ENCODE data around the gene TAS2R14. TPM values are rescaled to one million over a fixed set of nuclear protein-coding genes. Genes with fewer than 3 reads are reported as not detected.

TAS2R14 gene
- total and polyA plus RNA-seq, 2 of the 13 experiments (the other 11 are each of a cell fraction or from before 2014, with no cell fraction given) = 1.1 to 2.3 TPM

DNA sequence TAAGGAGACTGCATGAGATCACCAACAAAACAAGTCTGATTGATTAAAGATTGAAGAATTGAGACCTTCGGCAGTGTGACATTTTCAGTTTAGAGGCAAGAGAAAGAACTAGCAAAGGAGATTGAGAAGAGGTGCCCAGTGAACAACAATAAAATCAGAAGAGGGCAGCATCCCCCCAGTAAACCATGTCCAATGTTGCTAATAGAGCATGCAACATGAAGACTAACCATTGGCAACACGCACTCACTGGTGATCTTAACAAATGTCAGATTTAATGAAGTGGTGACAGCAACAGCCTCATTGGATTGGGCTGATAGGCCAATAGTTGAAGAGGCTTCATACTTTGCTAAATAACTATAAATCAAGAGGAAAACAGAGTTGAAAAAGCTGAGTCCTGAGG is 20.7 kb upstream of the TAS2R14 start:
- Histone ChIP-seq H3K9ac (ENCODE audit: insufficient read depth, low read depth, low read length) (no peak overlapping the region), H3K4me2 (ENCODE audit: low read depth, low read length) (no peak overlapping the region), H3K27ac (ENCODE audit: extremely low read length, insufficient read depth, low read length) (no peak overlapping the region), H3K9me3 (ENCODE audit: low read length) (no peaks in the 10 kb centered on the region), H3K4me3 (replicated peaks in 1 of 3; ENCODE audit: insufficient read depth in 1 of 3, low read depth in 2 of 3, low read length in 3 of 3) (no peak overlapping the region), H3K4me1 (ENCODE audit: insufficient read depth, low read length) (no peaks in the 10 kb centered on the region), H3K27me3 (ENCODE audit: control insufficient read depth in 1 of 2, insufficient read depth in 2 of 2, low read length in 2 of 2) (no peaks in the 10 kb centered on the region), H3K36me3 (replicated peaks in 1 of 2; ENCODE audit: control insufficient read depth in 1 of 2, insufficient read depth in 2 of 2, low read length in 2 of 2) (no peaks in the 10 kb centered on the region), H2AFZ (ENCODE audit: low read length) (no peak overlapping the region), H4K20me1 (ENCODE audit: insufficient read depth, low read length) (no peaks in the 10 kb centered on the region), H3K79me2 (ENCODE audit: insufficient read depth, low read length) (peaks cover 6% of the 10 kb centered on the region)
- in situ Hi-C loops (cut with HindIII; ENCODE audit: extremely low pct_ligation_motif_present, low pct_unique_long_range_greater_than_20kb) (no loop called here), intact Hi-C loops (cut with micrococcal nuclease; ENCODE audit: unreplicated experiment) (no loop called here)
- BruUV-seq (replicated peaks) = no TSS peak
- ATAC-seq = no peak
- 91% methylated on average over 2 of the region's 2 CpGs for WGBS (ENCODE audit: low lambda C conversion rate)
- FAIRE-seq = no peak
- peak; percentile 53 for TF ChIP-seq STAG1 (CRISPR knock-in tag; IDR thresholded peaks at IDR 0.05)
- TF ChIP-seq ZSCAN22 (CRISPR knock-in tag; IDR thresholded peaks at IDR 0.05) = no peak
- no peak for TF ChIP-seq ZNF12 (CRISPR knock-in tag; IDR thresholded peaks at IDR 0.05)
- ChIA-PET POLR2A (no interaction called here), CTCF (ENCODE audit: low intra/inter-chr PET ratio, low total read pairs) (no interaction called here)
- DNase-seq (ENCODE audit: low spot score) = peak; percentile 6

GRCh38 chr12:10957741-10958140 is 18.7 kb upstream of the TAS2R14 start:
- no peaks in the 10 kb centered on the region for H4K20me1 ChIP-seq (ENCODE audit: insufficient read depth, low read length)
- in situ Hi-C loops (cut with HindIII; ENCODE audit: extremely low pct_ligation_motif_present, low pct_unique_long_range_greater_than_20kb) = no loop called here
- no peak overlapping the region for H3K4me3 ChIP-seq (replicated peaks in 1 of 3; ENCODE audit: insufficient read depth in 1 of 3, low read depth in 2 of 3, low read length in 3 of 3)
- peaks cover 6% of the 10 kb centered on the region for H3K79me2 ChIP-seq (ENCODE audit: insufficient read depth, low read length)
- CTCF ChIA-PET (ENCODE audit: low intra/inter-chr PET ratio, low total read pairs) = no interaction called here
- no peak overlapping the region for H3K4me2 ChIP-seq (ENCODE audit: low read depth, low read length)
- H3K4me1 ChIP-seq (ENCODE audit: insufficient read depth, low read length) = no peaks in the 10 kb centered on the region
- no peak for DNase-seq (ENCODE audit: low spot score)
- no peak overlapping the region for H3K9ac ChIP-seq (ENCODE audit: insufficient read depth, low read depth, low read length)
- POLR2A ChIA-PET = no interaction called here
- FAIRE-seq = no peak
- BruUV-seq (replicated peaks) = no TSS peak
- intact Hi-C loops (cut with micrococcal nuclease; ENCODE audit: unreplicated experiment) = no loop called here
- H3K27me3 ChIP-seq (ENCODE audit: control insufficient read depth in 1 of 2, insufficient read depth in 2 of 2, low read length in 2 of 2) = no peaks in the 10 kb centered on the region
- H2AFZ ChIP-seq (ENCODE audit: low read length) = no peak overlapping the region
- no peak for ATAC-seq
- no peaks in the 10 kb centered on the region for H3K9me3 ChIP-seq (ENCODE audit: low read length)
- TF ChIP-seq, protein P1, sequence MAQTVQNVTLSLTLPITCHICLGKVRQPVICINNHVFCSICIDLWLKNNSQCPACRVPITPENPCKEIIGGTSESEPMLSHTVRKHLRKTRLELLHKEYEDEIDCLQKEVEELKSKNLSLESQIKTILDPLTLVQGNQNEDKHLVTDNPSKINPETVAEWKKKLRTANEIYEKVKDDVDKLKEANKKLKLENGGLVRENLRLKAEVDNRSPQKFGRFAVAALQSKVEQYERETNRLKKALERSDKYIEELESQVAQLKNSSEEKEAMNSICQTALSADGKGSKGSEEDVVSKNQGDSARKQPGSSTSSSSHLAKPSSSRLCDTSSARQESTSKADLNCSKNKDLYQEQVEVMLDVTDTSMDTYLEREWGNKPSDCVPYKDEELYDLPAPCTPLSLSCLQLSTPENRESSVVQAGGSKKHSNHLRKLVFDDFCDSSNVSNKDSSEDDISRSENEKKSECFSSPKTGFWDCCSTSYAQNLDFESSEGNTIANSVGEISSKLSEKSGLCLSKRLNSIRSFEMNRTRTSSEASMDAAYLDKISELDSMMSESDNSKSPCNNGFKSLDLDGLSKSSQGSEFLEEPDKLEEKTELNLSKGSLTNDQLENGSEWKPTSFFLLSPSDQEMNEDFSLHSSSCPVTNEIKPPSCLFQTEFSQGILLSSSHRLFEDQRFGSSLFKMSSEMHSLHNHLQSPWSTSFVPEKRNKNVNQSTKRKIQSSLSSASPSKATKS (CRISPR knock-in tag; IDR thresholded peaks at IDR 0.05) = no peak
- TF ChIP-seq FIP1L1 (IDR thresholded peaks at IDR 0.05; ENCODE audit: borderline replicate concordance, insufficient read depth, low read depth, low read length) (no peak), ZNF512B (CRISPR knock-in tag; IDR thresholded peaks at IDR 0.05; ENCODE audit: borderline replicate concordance) (no peak), TCF12 (IDR thresholded peaks at IDR 0.05) (no peak), TCF12 (CRISPR knock-in tag; IDR thresholded peaks at IDR 0.05) (no peak), TBX3 (IDR thresholded peaks at IDR 0.05; ENCODE audit: borderline replicate concordance) (no peak), ZNF543 (CRISPR knock-in tag; IDR thresholded peaks at IDR 0.05) (no peak), ELF1 (CRISPR knock-in tag; IDR thresholded peaks at IDR 0.05) (no peak), ZBTB7A (CRISPR knock-in tag; IDR thresholded peaks at IDR 0.05) (no peak), SP1 (IDR thresholded peaks at IDR 0.05) (no peak), SP1 (CRISPR knock-in tag; IDR thresholded peaks at IDR 0.05) (no peak), NFKBIZ (CRISPR knock-in tag; IDR thresholded peaks at IDR 0.05) (no peak)
- no peaks in the 10 kb centered on the region for H3K36me3 ChIP-seq (replicated peaks in 1 of 2; ENCODE audit: control insufficient read depth in 1 of 2, insufficient read depth in 2 of 2, low read length in 2 of 2)
- H3K27ac ChIP-seq (ENCODE audit: extremely low read length, insufficient read depth, low read length) = no peak overlapping the region
